ENCODE results near the gene ABHD2.

Gene ABHD2

DNA sequence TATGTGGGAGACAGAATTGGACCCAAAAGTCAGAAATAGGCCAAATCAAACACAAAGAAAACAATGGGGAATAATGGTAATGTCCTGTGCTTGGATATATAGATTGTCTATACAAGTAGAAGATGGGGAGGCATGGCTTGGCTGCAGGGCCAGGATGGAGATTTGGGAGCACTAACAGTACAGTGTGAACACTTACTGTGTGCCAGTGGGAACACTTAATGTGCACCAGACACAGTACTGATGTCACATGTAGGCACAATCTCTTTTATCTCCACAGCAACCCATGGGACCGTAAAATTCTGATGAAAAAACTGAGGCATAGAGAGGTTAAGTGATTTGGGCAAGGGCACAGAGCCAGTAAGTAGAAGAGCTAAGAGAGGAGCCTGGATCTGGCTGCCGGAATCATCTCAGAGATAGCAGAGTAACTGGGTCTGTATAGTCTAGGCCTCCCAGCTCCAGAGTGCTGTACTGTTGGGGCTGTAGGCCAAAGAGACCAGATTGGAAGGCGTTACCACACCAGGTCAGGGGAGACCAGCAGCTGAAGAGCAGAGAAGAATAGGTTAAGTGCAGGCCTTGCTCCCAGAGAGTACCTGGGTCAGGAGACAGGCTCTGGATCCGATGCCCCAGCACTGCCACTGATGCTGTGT lies 69.8 kb downstream of the ABHD2 start:
- Histone ChIP-seq H3K27ac (no peak overlapping the region), H2AFZ (no peak overlapping the region), H3K4me2 (ENCODE audit: low read length) (no peak overlapping the region), H3K9me3 (ENCODE audit: control insufficient read depth, low read length) (no peaks in the 10 kb centered on the region), H3K4me3 (ENCODE audit: low read depth, low read length) (no peak overlapping the region), H3K4me1 (no peaks in the 10 kb centered on the region), H3K79me2 (no peaks in the 10 kb centered on the region), H3K27me3 (ENCODE audit: control insufficient read depth, insufficient read depth, low read length) (no peaks in the 10 kb centered on the region), H3K36me3 (ENCODE audit: control insufficient read depth, insufficient read depth, low read length) (no peaks in the 10 kb centered on the region), H3K9ac (no peak overlapping the region)
- TF ChIP-seq, protein P1, sequence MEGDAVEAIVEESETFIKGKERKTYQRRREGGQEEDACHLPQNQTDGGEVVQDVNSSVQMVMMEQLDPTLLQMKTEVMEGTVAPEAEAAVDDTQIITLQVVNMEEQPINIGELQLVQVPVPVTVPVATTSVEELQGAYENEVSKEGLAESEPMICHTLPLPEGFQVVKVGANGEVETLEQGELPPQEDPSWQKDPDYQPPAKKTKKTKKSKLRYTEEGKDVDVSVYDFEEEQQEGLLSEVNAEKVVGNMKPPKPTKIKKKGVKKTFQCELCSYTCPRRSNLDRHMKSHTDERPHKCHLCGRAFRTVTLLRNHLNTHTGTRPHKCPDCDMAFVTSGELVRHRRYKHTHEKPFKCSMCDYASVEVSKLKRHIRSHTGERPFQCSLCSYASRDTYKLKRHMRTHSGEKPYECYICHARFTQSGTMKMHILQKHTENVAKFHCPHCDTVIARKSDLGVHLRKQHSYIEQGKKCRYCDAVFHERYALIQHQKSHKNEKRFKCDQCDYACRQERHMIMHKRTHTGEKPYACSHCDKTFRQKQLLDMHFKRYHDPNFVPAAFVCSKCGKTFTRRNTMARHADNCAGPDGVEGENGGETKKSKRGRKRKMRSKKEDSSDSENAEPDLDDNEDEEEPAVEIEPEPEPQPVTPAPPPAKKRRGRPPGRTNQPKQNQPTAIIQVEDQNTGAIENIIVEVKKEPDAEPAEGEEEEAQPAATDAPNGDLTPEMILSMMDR (IDR thresholded peaks at IDR 0.05) = no peak

DNA sequence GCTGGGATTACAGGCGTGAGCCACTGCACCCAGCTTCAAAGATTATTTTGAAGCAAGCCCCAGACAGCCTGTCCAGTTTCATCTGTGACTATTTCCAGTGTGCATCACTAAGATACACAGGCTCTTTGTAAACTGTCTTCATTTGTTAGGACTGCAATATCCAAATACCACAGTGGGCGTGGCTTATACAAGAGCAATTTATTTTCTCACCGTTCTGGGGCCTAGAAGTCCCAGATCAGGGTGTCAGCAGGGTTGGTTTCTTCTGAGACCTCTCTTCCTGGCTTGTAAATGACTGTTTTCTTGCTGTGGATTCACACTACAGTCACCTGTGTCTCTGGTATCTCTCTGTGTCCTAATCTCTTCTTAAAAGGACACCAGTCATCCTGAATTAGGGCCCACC lies 73.4 kb downstream of the ABHD2 start:
- no peaks in the 10 kb centered on the region for H3K36me3 ChIP-seq (ENCODE audit: control insufficient read depth, insufficient read depth, low read length)
- TF ChIP-seq, protein P1 (IDR thresholded peaks at IDR 0.05) = no peak
- no peak overlapping the region for H3K27ac ChIP-seq
- H3K4me2 ChIP-seq (ENCODE audit: low read length) = no peak overlapping the region
- H3K27me3 ChIP-seq (ENCODE audit: control insufficient read depth, insufficient read depth, low read length) = no peaks in the 10 kb centered on the region
- no peak overlapping the region for H3K9ac ChIP-seq
- no peak overlapping the region for H3K4me3 ChIP-seq (ENCODE audit: low read depth, low read length)
- H3K9me3 ChIP-seq (ENCODE audit: control insufficient read depth, low read length) = no peaks in the 10 kb centered on the region
- H2AFZ ChIP-seq = no peak overlapping the region
- no peaks in the 10 kb centered on the region for H3K79me2 ChIP-seq
- peaks cover 10% of the 10 kb centered on the region for H3K4me1 ChIP-seq

DNA sequence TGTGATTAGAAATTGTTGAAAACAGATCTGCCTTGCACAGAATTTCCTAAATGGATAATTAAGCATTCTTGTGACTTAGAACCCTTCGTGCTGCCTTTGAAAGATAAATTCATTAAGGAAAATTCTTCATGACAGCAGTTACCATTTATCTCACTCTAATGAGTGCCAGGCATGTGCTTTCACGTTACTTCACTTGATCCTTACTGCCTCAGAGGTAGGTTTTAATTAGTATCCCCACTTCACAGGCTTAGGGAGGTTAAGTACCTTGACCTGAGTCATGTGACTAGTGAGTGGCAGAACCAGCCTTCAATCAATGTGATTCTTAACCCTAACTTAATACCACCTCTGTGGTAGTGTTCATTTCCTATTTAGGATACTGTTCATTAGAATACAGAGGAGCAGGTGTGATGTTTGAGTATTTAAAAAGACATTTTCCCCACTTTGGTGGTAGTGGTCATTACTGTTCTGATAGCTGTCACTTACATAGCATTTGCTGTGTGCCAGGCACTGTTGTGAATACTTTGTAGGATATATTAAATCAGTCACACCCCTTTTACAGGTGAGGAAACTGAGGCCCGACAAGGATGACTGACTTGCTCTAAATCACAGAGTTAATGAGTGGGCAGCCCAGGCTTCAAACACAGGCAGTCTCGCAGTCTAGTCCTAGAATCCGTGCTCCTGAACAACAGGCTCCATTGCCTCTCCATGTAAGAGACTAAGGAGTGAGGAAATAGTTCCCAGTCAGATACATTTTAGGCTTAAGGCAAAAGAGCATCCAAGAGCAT lies 75.2 kb downstream of the ABHD2 start:
- Histone ChIP-seq H3K27ac (no peak overlapping the region), H3K9me3 (ENCODE audit: control insufficient read depth, low read length) (no peaks in the 10 kb centered on the region), H3K79me2 (no peaks in the 10 kb centered on the region), H3K4me3 (ENCODE audit: low read depth, low read length) (no peak overlapping the region), H3K36me3 (ENCODE audit: control insufficient read depth, insufficient read depth, low read length) (no peaks in the 10 kb centered on the region), H2AFZ (no peak overlapping the region), H3K9ac (no peak overlapping the region), H3K27me3 (ENCODE audit: control insufficient read depth, insufficient read depth, low read length) (no peaks in the 10 kb centered on the region), H3K4me1 (peaks cover 10% of the 10 kb centered on the region), H3K4me2 (ENCODE audit: low read length) (no peak overlapping the region)
- TF ChIP-seq, protein P1 (IDR thresholded peaks at IDR 0.05) = no peak

DNA sequence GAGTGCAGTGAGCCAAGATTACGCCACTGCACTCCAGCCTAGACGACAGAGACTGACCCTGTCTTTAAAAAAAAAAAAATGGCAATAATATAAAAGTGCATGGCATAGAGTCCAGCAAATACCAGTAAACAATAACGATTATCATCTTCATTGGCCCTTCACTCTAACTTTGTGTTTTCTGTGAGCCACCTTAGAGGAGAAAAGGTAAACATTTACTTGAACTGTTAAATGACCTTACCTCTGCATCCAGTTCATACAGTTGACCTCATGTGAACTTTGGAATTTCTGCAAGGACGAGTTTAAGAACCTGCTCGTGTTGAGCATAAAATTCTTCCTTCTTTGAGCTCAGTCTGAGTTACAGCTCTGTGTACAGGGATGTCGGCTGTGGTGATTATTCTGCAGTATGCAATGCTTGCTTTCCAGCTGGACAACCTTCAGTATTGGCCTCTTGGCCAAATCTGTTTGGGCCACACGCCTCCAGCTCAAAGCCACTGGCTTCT lies 76.5 kb downstream of the ABHD2 start:
- peaks cover 10% of the 10 kb centered on the region for H3K4me1 ChIP-seq
- no peaks in the 10 kb centered on the region for H3K9me3 ChIP-seq (ENCODE audit: control insufficient read depth, low read length)

More for the DNA sequence above, 76.5 kb downstream of the ABHD2 start:
- no peak overlapping the region for H2AFZ ChIP-seq
- H3K79me2 ChIP-seq = no peaks in the 10 kb centered on the region
- H3K27ac ChIP-seq = no peak overlapping the region
- no peak overlapping the region for H3K4me2 ChIP-seq (ENCODE audit: low read length)
- H3K4me3 ChIP-seq (ENCODE audit: low read depth, low read length) = no peak overlapping the region
- no peak overlapping the region for H3K9ac ChIP-seq
- TF ChIP-seq, protein P1 (IDR thresholded peaks at IDR 0.05) = no peak
- H3K36me3 ChIP-seq (ENCODE audit: control insufficient read depth, insufficient read depth, low read length) = no peaks in the 10 kb centered on the region
- H3K27me3 ChIP-seq (ENCODE audit: control insufficient read depth, insufficient read depth, low read length) = no peaks in the 10 kb centered on the region

All from parathyroid adenoma (tissue), 2 donors.